Daoy (cell line): Measurements from ENCODE around the gene DDX50. TPM values are rescaled to one million over a fixed set of nuclear protein-coding genes. Genes with fewer than 3 reads are reported as not detected.

ENCODE experiments used
- DNase-seq: peaks from one replicate; pipeline ENCODE4 v3.0.0-alpha.2; 2015; ENCODE audit warnings: low read depth
- total RNA-seq: library from RNA; depleted of rRNA; stranded (reverse); fragments of >200 nt; shearing (Covaris generic); gene quantifications from 2 replicates; pipeline ENCODE4 v1.2.3, GENCODE V29; 2014; rRNA removed

The DDX50 gene
- total RNA-seq, 1 experiment from 2014 or later: 44.9 TPM

DNA sequence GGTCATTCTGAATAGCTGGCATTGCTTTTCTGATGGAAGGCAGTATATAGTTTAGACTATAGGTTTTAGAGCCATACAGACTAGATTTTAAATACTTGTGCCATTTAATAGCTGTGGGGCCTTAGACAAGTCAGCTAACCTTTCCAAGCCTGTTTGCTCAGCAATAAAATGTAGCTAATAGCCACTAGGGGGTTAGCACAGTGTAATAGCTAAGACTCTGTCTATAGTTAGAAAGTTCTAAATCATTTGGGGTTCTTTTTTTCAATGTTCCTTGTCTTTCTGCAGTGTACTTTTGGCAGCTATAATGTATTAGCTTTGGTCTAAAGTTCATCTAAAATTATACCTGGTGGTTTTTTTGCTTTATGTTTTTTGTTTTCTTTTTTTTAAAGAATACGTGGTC is 80.0 kb downstream of the DDX50 start:
- no peak for DNase-seq

DNA sequence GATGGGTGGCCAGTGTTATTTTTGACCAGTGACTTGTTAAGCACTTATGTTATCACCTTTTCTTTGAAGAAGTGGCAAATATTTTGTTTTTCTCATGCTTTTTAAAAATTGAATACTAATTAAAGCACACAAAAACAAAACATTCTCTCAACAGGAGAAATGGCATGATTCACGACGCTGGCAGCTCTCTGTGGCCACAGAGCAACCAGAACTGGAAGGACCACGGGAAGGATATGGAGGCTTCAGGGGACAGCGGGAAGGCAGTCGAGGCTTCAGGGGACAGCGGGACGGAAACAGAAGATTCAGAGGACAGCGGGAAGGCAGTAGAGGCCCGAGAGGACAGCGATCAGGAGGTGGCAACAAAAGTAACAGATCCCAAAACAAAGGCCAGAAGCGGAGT is 81.3 kb downstream of the DDX50 start:
- DNase-seq: no peak

DNA sequence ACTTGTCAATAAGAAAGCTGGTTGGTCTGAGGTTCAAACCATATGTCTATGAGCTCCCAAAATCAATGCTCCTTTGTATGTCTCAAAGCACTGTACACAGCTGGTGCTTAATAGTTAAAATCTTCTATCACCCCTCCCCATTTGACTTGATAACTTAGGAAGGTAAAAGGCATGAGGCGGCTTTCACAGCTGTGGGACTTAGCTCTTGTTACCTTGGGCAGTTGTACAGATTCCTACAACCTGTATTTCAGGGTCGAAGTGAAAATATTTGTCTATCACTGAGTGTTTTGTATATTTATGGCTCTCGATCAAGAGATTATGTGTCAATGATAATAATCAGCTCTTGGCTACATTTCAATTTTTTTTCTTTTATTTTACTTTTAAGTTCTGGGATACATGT is 86.5 kb downstream of the DDX50 start:
- no peak for DNase-seq

DNA sequence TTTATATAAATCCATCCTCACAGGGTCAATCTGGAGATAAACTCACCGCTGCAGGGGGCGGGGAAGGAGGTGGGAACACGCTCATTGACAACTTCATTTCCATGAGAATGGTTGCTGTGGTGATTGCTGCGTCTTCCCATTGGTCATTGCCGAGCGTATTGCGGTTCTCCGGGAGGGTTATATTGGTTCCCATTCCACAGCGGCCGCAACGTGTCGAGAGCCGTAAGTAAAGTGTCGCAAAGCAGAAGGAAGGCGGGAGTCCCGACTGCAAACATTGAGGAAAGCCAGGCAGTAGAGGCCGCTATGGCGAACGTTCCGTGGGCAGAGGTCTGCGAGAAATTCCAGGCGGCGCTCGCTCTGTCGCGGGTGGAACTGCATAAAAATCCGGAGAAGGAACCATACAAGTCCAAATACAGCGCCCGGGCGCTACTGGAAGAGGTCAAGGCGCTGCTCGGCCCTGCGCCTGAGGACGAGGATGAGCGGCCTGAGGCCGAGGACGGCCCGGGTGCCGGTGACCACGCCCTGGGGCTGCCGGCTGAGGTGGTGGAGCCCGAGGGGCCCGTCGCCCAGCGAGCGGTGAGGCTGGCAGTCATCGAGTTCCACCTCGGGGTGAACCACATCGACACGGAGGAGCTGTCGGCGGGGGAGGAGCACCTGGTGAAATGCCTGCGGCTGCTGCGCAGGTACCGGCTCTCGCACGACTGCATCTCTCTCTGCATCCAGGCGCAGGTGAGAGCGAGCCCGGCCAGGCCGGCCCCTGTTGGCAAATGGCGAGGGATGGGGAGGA is 87.6 kb downstream of the DDX50 start, which contains the start of gene KIFBP:
Gene KIFBP (plus strand): TSS at position 274 of the 787 bp plus-strand sequence. CDS start 30 bp downstream, at position 304.
- DNase-seq: peak; percentile 96

DNA sequence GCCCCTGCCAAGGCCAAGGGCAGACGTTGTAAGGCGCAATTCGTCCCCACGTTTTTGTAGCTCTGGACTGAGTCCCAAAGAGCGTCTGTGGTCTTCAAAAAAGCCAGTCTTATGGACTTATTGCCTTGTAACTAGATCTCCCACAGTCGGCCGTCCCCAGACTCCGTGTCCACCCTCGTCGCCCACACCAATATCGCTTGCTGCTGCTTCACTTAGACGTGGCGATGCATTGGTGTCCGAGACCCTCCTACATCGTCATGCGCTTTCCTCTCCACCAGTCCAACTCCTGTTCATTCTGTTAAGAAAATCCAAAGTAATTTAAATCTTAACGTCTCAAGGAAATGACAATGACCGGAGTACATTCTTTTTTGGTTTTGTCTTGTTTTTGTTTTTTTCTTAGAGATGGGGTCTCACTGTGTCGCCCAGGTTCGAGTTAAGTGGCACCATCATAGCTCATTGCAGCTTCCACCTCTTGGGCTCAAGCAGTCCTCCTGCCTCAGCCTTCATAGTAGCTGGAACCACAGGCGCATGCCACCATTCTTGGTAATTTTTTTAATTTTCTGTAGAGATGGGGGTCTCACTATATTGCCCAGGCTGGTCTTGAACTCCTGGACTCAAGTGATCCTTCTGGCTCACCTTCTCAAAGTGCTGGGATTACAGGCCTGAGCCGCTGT is 88.3 kb downstream of the DDX50 start:
- DNase-seq: no peak

DNA sequence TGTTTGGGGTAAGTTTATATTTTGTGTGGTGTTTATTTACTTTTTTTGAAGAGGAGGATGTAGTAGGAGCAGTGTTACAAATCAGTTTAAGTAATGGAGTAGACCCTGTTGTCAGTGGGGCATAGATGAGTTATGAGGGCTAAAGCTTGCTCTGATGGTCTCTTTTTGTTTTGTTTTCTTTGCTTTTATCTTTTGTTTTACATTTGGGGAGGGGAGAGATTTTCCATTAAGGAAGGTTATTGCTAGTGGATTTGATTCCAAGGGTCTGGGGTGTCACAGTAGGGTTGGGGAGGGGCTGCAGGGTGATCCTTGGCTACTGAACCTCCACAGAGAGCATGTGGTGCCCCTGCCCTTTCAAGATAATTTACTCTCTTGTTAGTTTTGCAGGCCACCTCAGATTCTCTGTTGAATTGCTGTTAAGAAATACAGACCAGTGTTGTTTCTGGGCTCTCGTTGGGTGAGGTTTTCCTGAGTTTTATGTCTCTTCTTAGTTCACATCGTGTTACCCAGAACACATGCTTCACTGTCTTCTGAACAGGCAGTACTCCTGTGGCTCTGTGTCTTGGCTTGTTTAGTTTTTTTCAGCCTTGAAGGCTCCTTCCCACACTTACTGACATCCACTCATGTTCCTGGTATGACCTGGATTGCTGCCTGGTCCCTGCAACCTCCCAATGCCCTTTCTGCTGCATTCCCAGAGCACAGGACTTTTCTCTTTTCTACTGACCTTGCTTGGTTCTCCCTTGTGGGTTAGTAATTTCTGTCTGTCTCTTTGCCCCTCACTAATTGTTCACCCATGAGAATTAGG is 91.7 kb downstream of the DDX50 start:
- DNase-seq: peak; percentile 10

Other genes with a start within 250 kb of the DDX50 start
- 35.6 and 66.6 TPM in 2 replicates for gene CCAR1, start 180.1 kb upstream of the DDX50 start, total RNA-seq
- 0.80 and 3.0 TPM in 2 replicates for gene STOX1, start 73.8 kb upstream of the DDX50 start, total RNA-seq
- gene DDX21, start 54.9 kb downstream of the DDX50 start, total RNA-seq: 174 and 175 TPM in 2 replicates
- 27.3 and 32.1 TPM in 2 replicates for gene KIFBP, start 87.5 kb downstream of the DDX50 start, total RNA-seq
- 8.3 and 11.5 TPM in 2 replicates for gene SRGN, start 186.8 kb downstream of the DDX50 start, total RNA-seq
- gene VPS26A, start 222.9 kb downstream of the DDX50 start, total RNA-seq: 21.7 and 32.5 TPM in 2 replicates